IMR-90 (cell line): Measurements from ENCODE around the gene EDDM13. TPM values are rescaled to one million over a fixed set of nuclear protein-coding genes. Genes with fewer than 3 reads are reported as not detected.

Experiments used
- ATAC-seq: fragments of 200-7000 bp; cut with Tn5 transposase; 2 replicates; pipeline ENCODE4 v1.9.1; 2020; ENCODE audit warnings: low read depth, mild to moderate bottlenecking, moderate library complexity
- BruUV-seq: library from RNA; stranded (reverse); fragments of 400-500 nt; replicated peaks from 2 replicates; lab custom pipeline; 2021; lab: Mats Ljungman, UMichigan
- CTCF ChIA-PET: fragments of 300-600 bp; formaldehyde crosslinking; extraction: SDS; loops from one replicate; lab custom pipeline; 2021; ENCODE audit warnings: antibody characterized with exemption; lab: Yijun Ruan, JAX
- POLR2A ChIA-PET: fragments of 300-600 bp; sonication (Branson Sonifier 250); formaldehyde crosslinking; loops from one replicate; lab custom pipeline; 2022; ENCODE audit warnings: antibody characterized with exemption; ENCODE audit not compliant: unreplicated experiment; lab: Charles Lee
- DNase-seq: peaks from one replicate; pipeline ENCODE4 v3.0.0; 2013
- H2AFZ ChIP-seq: replicated peaks from 2 replicates; pipeline ENCODE3; 2013; ENCODE audit warnings: low read length, mild to moderate bottlenecking; ENCODE audit not compliant: poor library complexity
- H2AK5ac ChIP-seq: 2 replicates; pipeline ENCODE4 v1.6.1; 2013; ENCODE audit warnings: low read depth, low read length, inconsistent platforms
- H2AK9ac ChIP-seq: replicated peaks from 2 replicates; pipeline ENCODE3; 2013; ENCODE audit warnings: mild to moderate bottlenecking, low read depth, low read length, moderate library complexity; ENCODE audit not compliant: poor library complexity
- H2BK120ac ChIP-seq: 2 replicates; pipeline ENCODE4 v1.6.1; 2013; ENCODE audit warnings: low read depth, low read length, inconsistent platforms
- H2BK15ac ChIP-seq: 3 replicates; pipeline ENCODE4 v1.6.1; 2013; ENCODE audit warnings: low read depth, low read length, inconsistent platforms
- H2BK20ac ChIP-seq: 2 replicates; pipeline ENCODE4 v1.6.1; 2013; ENCODE audit warnings: low read depth, mild to moderate bottlenecking, inconsistent platforms, low read length, moderate library complexity
- H2BK5ac ChIP-seq: 2 replicates; pipeline ENCODE4 v1.6.1; 2013; ENCODE audit warnings: mild to moderate bottlenecking, low read depth, low read length, inconsistent platforms; ENCODE audit not compliant: poor library complexity, severe bottlenecking
- H3K14ac ChIP-seq: replicated peaks from 2 replicates; pipeline ENCODE4 v1.6.1; 2013; ENCODE audit warnings: low read depth, low read length, inconsistent platforms
- H3K18ac ChIP-seq: 2 replicates; pipeline ENCODE4 v1.6.1; 2013; ENCODE audit warnings: low read depth, low read length, control low read depth
- H3K23ac ChIP-seq: 2 replicates; pipeline ENCODE4 v1.6.1; 2013; ENCODE audit warnings: low read depth, low read length, inconsistent platforms
- H3K27ac ChIP-seq: 2 replicates; pipeline ENCODE4 v1.5.1; 2013; ENCODE audit warnings: mild to moderate bottlenecking, control low read depth, low read length; ENCODE audit not compliant: insufficient read depth
- H3K27me3 ChIP-seq: 2 replicates; pipeline ENCODE4 v1.6.1; 2013; ENCODE audit warnings: low read length; ENCODE audit not compliant: control insufficient read depth, insufficient read depth
- H3K36me3 ChIP-seq: 2 replicates; pipeline ENCODE4 v1.6.1; 2013; ENCODE audit warnings: low read length, mixed read lengths; ENCODE audit not compliant: control insufficient read depth, insufficient read depth
- H3K4ac ChIP-seq: 2 replicates; pipeline ENCODE4 v1.6.1; 2013; ENCODE audit warnings: low read depth, low read length, inconsistent platforms
- H3K4me1 ChIP-seq: 2 replicates; pipeline ENCODE4 v1.6.1; 2013; ENCODE audit warnings: low read length, mixed read lengths; ENCODE audit not compliant: control insufficient read depth, insufficient read depth
- H3K4me2 ChIP-seq: 2 replicates; pipeline ENCODE4 v1.6.1; 2013; ENCODE audit warnings: low read depth, mild to moderate bottlenecking, control low read depth, low read length, moderate library complexity
- H3K4me3 ChIP-seq: 2 replicates; pipeline ENCODE4 v1.5.1; 2013; ENCODE audit warnings: low read depth, mild to moderate bottlenecking, control low read depth, low read length, moderate library complexity; ENCODE audit not compliant: insufficient read depth
- H3K56ac ChIP-seq: 2 replicates; pipeline ENCODE4 v1.6.1; 2013; ENCODE audit warnings: low read length, inconsistent platforms; ENCODE audit not compliant: insufficient read depth; ENCODE audit errors: extremely low read depth
- H3K79me1 ChIP-seq, 2 experiments: 2 replicates each; pipeline ENCODE4 v1.6.1; 2013; ENCODE audit warnings: low read length in 2 of 2, inconsistent platforms in 1 of 2, low read depth in 1 of 2
- H3K9ac ChIP-seq: 2 replicates; pipeline ENCODE4 v1.6.1; 2013; ENCODE audit warnings: low read depth, low read length, control low read depth
- H3K9me1 ChIP-seq: 2 replicates; pipeline ENCODE4 v1.6.1; 2013; ENCODE audit warnings: low read length, inconsistent platforms; ENCODE audit not compliant: insufficient read depth
- H3K9me3 ChIP-seq: 2 replicates; pipeline ENCODE4 v1.6.1; 2013; ENCODE audit warnings: low read length; ENCODE audit not compliant: control insufficient read depth, insufficient read depth
- H4K20me1 ChIP-seq: 2 replicates; pipeline ENCODE4 v1.6.1; 2013; ENCODE audit warnings: low read length, inconsistent platforms; ENCODE audit not compliant: insufficient read depth
- H4K5ac ChIP-seq: 2 replicates; pipeline ENCODE4 v1.6.1; 2013; ENCODE audit warnings: mild to moderate bottlenecking, low read depth, low read length, control low read depth
- H4K8ac ChIP-seq, 2 experiments: 2 replicates each; pipeline ENCODE4 v1.6.1; 2013; ENCODE audit warnings: low read depth in 2 of 2, low read length in 2 of 2, control low read depth in 1 of 2, inconsistent platforms in 1 of 2
- H4K91ac ChIP-seq: 2 replicates; pipeline ENCODE4 v1.6.1; 2013; ENCODE audit warnings: low read depth, low read length, inconsistent platforms; ENCODE audit not compliant: insufficient read depth
- CHD1 ChIP-seq: IDR thresholded peaks from 2 replicates; pipeline ENCODE4 v1.6.1; 2012; ENCODE audit warnings: low read depth, low read length, improper control_type of control experiment
- CTCF ChIP-seq: conservative IDR thresholded peaks from 2 replicates; pipeline ENCODE4 v1.5.1; 2012; ENCODE audit warnings: mild to moderate bottlenecking, low read depth, low read length, improper control_type of control experiment
- FOS ChIP-seq: fragments of 150-350 bp; IDR thresholded peaks from 2 replicates; pipeline ENCODE4 v1.6.1; 2016; ENCODE audit warnings: low read depth, low read length
- MAZ ChIP-seq: IDR thresholded peaks from 2 replicates; pipeline ENCODE4 v1.6.1; 2012; ENCODE audit warnings: low read depth, mild to moderate bottlenecking, low read length, improper control_type of control experiment, moderate library complexity, borderline replicate concordance
- RAD21 ChIP-seq: IDR thresholded peaks from 2 replicates; pipeline ENCODE4 v1.6.1; 2012; ENCODE audit warnings: low read length, improper control_type of control experiment
- RFX5 ChIP-seq: IDR thresholded peaks from 2 replicates; pipeline ENCODE4 v1.8.0; 2012; ENCODE audit warnings: low read depth, mild to moderate bottlenecking, low read length, moderate library complexity
- USF2 ChIP-seq: fragments of 150-350 bp; IDR thresholded peaks from 2 replicates; pipeline ENCODE4 v1.6.1; 2017; ENCODE audit warnings: mild to moderate bottlenecking, antibody characterized with exemption, low read length, low read depth
- WGBS, 2 experiments: methylation state at CpG; one replicate each; pipeline versions ENCODE4 v1.1.5 to v1.1.7; 2013; ENCODE audit warnings: missing lambda C conversion rate in 2 of 2; ENCODE audit not compliant: insufficient read length in 1 of 2; ENCODE audit errors: extremely low coverage in 2 of 2; 5-methylcytosine and 5-hydroxymethylcytosine counted together
- dilution Hi-C: fragments of 300-500 bp; cut with HindIII; formaldehyde crosslinking; loops from one replicate; pipeline ENCODE4 v1.14.3; 2018; ENCODE audit warnings: low sequenced_read_pairs; ENCODE audit not compliant: unreplicated experiment
- in situ Hi-C: fragments of 300-500 bp; cut with MboI; formaldehyde crosslinking; loops from 3 replicates; pipeline ENCODE4 v1.14.3; 2019; ENCODE audit warnings: low sequenced_read_pairs, inconsistent platforms, mixed read lengths
- intact Hi-C: fragments of 100-400 bp; cut with micrococcal nuclease; formaldehyde crosslinking; loops from 2 replicates; pipeline ENCODE4 v1.10.0; 2022
- polyA plus RNA-seq, 3 experiments: library from polyadenylated mRNA; depleted of rRNA; stranded (reverse); fragments of >200 nt; gene quantifications; 2 replicates each; pipeline ENCODE4 v1.2.3, GENCODE V29; 2012; ENCODE audit warnings: low replicate concordance in 1 of 3
- total RNA-seq: library from RNA; depleted of rRNA; stranded (reverse); fragments of >200 nt; gene quantifications from 2 replicates; pipeline ENCODE4 v1.2.3, GENCODE V29; 2012

EDDM13 gene
- total and polyA plus RNA-seq, 2 of the 4 experiments (the other 2 are of a cell fraction): not detected

GRCh38 chr19:56258272-56258671 is 14.3 kb upstream of the EDDM13 start:
- in situ Hi-C loops: loop anchor here (10.0 kb wide), 1 partner anchor 183 kb away; no protein-coding TSS in a partner anchor
- Histone ChIP-seq H4K8ac (no peak overlapping the region), H3K27ac (no peak overlapping the region), H3K9ac (no peak overlapping the region), H3K4me2 (no peak overlapping the region), H2BK5ac (no peak overlapping the region), H2BK120ac (no peak overlapping the region), H3K14ac (no peak overlapping the region), H2BK20ac (no peak overlapping the region), H3K9me3 (no peaks in the 10 kb centered on the region), H3K18ac (no peak overlapping the region), H4K91ac (no peak overlapping the region), H2AFZ (no peak overlapping the region), H3K56ac (no peak overlapping the region), H4K20me1 (no peaks in the 10 kb centered on the region), H3K4me3 (no peak overlapping the region), H3K9me1 (no peaks in the 10 kb centered on the region), H2AK5ac (no peak overlapping the region), H3K23ac (no peak overlapping the region), H3K36me3 (no peaks in the 10 kb centered on the region), H3K27me3 (no peaks in the 10 kb centered on the region), H2BK15ac (no peak overlapping the region), H3K4ac (no peak overlapping the region), H3K4me1 (no peaks in the 10 kb centered on the region), H4K5ac (no peak overlapping the region), H2AK9ac (no peak overlapping the region), H3K79me1 (no peaks in the 10 kb centered on the region)
- dilution Hi-C loops: no loop called here
- ATAC-seq (no peak), DNase-seq (no peak)
- TF ChIP-seq MAZ (no peak), CHD1 (no peak), USF2 (no peak), FOS (no peak), RFX5 (no peak), CTCF (no peak), RAD21 (no peak)
- no CpG with 5 or more reads among the region's 12 CpGs for WGBS, 2 experiments
- ChIA-PET CTCF (interaction anchor here (1.1 kb wide), 1 partner anchor 52 kb away, joined by 5 read pairs; no protein-coding TSS in a partner anchor), POLR2A (no interaction called here)
- BruUV-seq: no TSS peak
- intact Hi-C loops: no loop called here
